Fibroblast of the aortic adventitia (primary cell): ENCODE measurements around the gene ABHD2. TPM values are rescaled to one million over a fixed set of nuclear protein-coding genes. Genes with fewer than 3 reads are reported as not detected.

Source experiments
- DNase-seq: peaks from one replicate; pipeline ENCODE4 v3.0.0-alpha.2; 2010; ENCODE audit warnings: low read depth
- H3K4me3 ChIP-seq: 2 replicates; pipeline ENCODE4 v1.5.1; 2011; ENCODE audit warnings: low read depth, mild to moderate bottlenecking, control low read depth, low read length, moderate library complexity
- total RNA-seq: library from RNA; depleted of rRNA; stranded (reverse); fragments of >200 nt; gene quantifications from 2 replicates; pipeline ENCODE4 v1.2.3, GENCODE V29; 2012; ENCODE audit warnings: low replicate concordance
- TF ChIP-seq, protein P1 (sequence below): IDR thresholded peaks from 2 replicates; pipeline ENCODE4 v1.5.1; 2011; ENCODE audit warnings: mild to moderate bottlenecking, low read length, control low read depth, inconsistent platforms; ENCODE audit not compliant: insufficient read depth

The ABHD2 gene
- total RNA-seq, 1 donor = 100 TPM

DNA sequence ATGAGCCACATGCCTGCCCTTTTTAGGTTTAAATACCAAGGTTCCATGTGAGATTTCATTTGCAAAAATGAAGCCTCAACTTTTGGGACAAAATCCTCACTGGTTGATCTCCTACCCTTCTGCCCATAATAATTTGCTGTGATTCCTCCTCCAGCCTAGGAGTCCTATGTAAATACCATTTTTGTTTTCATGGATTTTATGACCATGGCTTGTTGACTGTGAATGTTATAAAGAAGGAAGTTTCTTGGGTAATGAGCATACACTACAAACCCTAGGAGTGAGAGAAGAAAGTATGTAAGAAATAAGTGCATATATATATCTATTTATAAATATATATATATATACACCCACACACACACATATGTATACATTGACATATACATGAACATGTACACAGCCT is 120.0 kb downstream of the ABHD2 start:
- no peak for DNase-seq
- TF ChIP-seq, protein P1, sequence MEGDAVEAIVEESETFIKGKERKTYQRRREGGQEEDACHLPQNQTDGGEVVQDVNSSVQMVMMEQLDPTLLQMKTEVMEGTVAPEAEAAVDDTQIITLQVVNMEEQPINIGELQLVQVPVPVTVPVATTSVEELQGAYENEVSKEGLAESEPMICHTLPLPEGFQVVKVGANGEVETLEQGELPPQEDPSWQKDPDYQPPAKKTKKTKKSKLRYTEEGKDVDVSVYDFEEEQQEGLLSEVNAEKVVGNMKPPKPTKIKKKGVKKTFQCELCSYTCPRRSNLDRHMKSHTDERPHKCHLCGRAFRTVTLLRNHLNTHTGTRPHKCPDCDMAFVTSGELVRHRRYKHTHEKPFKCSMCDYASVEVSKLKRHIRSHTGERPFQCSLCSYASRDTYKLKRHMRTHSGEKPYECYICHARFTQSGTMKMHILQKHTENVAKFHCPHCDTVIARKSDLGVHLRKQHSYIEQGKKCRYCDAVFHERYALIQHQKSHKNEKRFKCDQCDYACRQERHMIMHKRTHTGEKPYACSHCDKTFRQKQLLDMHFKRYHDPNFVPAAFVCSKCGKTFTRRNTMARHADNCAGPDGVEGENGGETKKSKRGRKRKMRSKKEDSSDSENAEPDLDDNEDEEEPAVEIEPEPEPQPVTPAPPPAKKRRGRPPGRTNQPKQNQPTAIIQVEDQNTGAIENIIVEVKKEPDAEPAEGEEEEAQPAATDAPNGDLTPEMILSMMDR = no peak
- no peak overlapping the region for H3K4me3 ChIP-seq

DNA sequence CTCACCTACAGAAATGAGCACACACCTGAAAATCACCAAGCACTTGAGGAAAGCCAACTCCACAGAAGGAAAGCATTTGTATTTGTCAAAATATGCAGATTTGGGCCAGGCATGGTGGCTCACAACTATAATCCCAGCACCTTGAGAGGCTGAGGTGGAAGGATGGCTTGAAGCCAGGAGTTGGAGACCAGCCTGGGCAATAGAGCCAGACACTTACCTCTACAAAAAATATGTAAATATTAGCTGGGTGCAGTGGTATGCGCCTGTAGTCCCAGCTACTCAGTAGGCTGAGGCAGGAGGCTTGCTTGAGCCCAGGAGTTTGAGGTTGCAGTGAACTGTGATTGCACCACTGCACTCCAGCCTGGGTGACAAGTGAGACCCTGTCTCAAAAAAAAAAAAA is 120.8 kb downstream of the ABHD2 start:
- no peak for DNase-seq
- TF ChIP-seq, protein P1 = no peak
- no peak overlapping the region for H3K4me3 ChIP-seq

DNA sequence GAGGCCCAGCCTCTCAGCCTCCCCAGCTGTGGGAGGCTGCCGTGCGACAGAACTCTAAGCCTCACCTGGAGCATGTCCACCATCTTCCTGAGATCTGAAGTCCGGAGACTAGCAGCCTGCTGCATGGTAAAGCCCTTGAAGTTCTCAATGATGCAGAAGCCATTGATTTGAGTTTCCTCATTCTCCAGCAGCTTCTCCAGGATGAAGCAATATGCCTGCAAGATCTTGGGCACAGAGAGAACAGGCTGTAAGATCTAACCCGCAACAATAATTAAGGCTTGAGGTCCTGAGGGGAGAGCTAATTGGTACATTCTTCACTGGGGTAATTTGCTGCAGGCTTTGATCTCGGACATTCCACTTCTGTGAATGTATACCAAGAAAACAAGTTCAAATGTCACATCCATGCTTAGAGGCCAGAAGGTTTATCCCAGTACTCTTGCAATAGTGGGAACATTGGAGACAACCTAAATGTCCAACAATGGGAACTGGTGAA is 123.5 kb downstream of the ABHD2 start:
- TF ChIP-seq, protein P1 = no peak
- no peak for DNase-seq
- no peak overlapping the region for H3K4me3 ChIP-seq

DNA sequence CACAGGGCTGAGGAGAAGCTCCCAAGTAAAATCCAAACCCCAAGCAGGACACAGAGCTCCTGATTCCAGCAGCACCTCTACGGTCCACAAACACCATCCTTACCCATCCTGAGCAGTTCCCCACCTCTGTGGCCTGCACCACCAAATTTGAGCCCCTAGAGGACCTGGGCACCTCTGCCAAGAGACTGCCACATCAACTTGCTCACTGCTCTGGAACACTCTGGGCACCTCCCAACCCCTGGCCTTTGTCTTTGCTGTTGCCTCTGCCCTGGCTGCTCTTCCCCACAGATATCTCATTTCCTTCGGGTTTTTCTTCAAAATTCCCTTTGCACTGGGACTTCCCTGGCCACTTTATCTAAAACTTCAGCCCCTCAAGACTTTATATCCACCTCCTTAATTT is 127.4 kb downstream of the ABHD2 start:
- TF ChIP-seq, protein P1 = no peak
- no peak overlapping the region for H3K4me3 ChIP-seq
- DNase-seq = no peak

DNA sequence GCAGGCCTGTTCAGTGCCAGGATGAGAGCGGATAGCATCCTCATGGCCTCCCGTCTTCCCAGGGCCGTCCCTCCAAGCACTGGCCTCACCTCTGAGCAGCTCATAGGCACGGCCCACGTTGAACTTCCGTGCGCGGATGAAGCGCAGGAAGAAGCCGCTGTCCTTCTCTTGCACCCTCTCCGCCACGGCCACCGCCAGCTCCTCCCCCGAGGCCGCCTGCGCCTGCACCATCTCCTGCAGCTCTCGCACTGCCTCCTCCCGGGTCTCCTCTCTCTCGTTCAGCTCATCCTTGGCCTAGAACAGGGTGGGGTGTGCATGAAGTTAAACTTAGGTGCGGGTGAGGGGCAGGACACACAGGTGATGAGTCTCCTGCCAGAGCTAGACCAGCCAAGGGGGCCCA is 128.8 kb downstream of the ABHD2 start:
- TF ChIP-seq, protein P1 = no peak
- H3K4me3 ChIP-seq = no peak overlapping the region
- no peak for DNase-seq

DNA sequence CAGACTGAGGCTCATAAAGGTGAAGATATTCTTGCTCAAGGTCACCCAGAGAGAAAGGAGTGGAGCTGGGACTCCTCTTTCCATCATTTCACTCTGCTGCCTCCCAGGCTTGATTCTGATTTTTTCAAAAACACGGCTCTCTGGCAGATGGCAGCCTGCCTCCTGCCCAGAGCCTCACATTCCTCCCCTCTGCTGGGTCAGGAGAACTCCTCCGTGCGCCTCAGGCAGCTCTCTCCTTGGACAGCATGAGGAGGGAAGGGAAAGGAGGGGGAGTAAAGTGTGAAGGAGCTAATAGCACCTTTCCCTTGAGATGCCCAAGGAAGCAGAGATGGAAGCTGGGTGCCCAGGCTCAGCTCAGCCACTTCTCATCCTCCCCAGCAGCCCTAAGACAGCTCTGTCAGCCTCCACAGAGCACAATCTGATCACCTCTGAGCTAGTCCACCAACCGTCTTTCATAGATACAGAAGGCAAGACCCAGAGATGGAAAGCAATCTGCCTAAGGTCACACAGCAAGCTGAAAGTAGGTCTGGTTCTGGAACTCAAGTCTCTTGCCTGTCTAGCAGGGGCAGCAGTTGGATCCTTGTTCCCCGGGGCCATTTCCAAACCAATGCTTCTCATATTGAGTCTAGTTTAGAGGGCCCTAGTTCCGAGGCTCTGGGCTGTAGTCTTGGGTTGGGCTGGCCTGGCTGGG is 129.6 kb downstream of the ABHD2 start:
- DNase-seq = no peak
- TF ChIP-seq, protein P1 = no peak
- H3K4me3 ChIP-seq = no peak overlapping the region

DNA sequence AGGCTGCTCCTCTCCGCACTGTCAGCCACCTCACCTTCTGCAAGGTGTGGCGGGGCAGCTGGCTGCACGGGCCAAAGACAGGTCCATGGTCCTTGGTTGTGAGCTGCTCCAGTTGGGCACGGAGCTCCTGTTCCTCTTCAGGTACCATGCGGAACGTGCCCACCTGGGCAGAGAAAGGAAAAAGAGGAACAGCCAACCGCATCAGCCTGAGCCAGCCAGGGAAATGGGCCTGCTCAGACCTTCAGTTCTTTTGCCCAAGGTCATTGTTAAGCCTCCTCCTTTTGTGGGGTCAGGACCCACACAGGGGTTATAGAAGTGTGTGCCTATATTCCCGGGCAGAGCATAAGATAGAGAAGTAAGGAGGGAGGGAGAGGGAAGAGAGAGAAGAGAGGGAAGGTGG is 130.3 kb downstream of the ABHD2 start:
- no peak overlapping the region for H3K4me3 ChIP-seq
- TF ChIP-seq, protein P1 = no peak
- DNase-seq = no peak
